HepG2 (cell line): ENCODE data around the gene NR5A2. TPM values are rescaled to one million over a fixed set of nuclear protein-coding genes. Genes with fewer than 3 reads are reported as not detected.

Experiments used
- ATAC-seq: fragments of 200-7000 bp; cut with Tn5 transposase; 3 replicates; pipeline ENCODE4 v1.9.1; 2020; ENCODE audit warnings: mild to moderate bottlenecking, moderate library complexity
- BruUV-seq: library from RNA; stranded (reverse); fragments of 400-500 nt; replicated peaks from 2 replicates; lab custom pipeline; 2021; lab: Mats Ljungman, UMichigan
- CTCF ChIA-PET: fragments of 300-600 bp; formaldehyde crosslinking; extraction: SDS; loops from one replicate; lab custom pipeline; 2021; ENCODE audit warnings: low total read pairs, inconsistent platforms, low intra/inter-chr PET ratio; lab: Yijun Ruan, JAX
- POLR2A ChIA-PET: fragments of 350-600 bp; sonication (Branson Sonifier 250); formaldehyde crosslinking; loops from one replicate; lab custom pipeline; 2020; ENCODE audit warnings: antibody characterized with exemption, inconsistent platforms; lab: Yijun Ruan, JAX
- DNase-seq: peaks from one replicate; pipeline ENCODE4 v3.0.0-alpha.2; 2015; ENCODE audit warnings: low spot score
- FAIRE-seq: peaks from 3 replicates; lab custom pipeline; 2011; peaks lifted over from hg19 to GRCh38; lab: Jason Lieb, UNC
- H2AFZ ChIP-seq: one replicate; pipeline ENCODE4 v1.6.1; 2011; ENCODE audit warnings: low read length, inconsistent platforms
- H3K27ac ChIP-seq: fragments of 300-600 bp; 3 replicates; pipeline ENCODE4 v1.8.0; 2011; ENCODE audit warnings: mixed run types, mild to moderate bottlenecking, mixed read lengths, low read length, inconsistent platforms; ENCODE audit not compliant: insufficient read depth; ENCODE audit errors: extremely low read length
- H3K27me3 ChIP-seq, 2 experiments: fragments of 200-600 bp in 1 of 2; 2 replicates in 1 of 2; 3 replicates in 1 of 2; pipeline versions ENCODE4 v1.6.0 to v1.8.0; 2011; ENCODE audit warnings: low read length in 2 of 2, mild to moderate bottlenecking in 2 of 2, moderate library complexity in 2 of 2, inconsistent platforms in 1 of 2; ENCODE audit not compliant: insufficient read depth in 2 of 2, control insufficient read depth in 1 of 2
- H3K36me3 ChIP-seq, 2 experiments: fragments of 200-600 bp in 1 of 2; replicated peaks in 1 of 2; 2 replicates in 1 of 2; 3 replicates in 1 of 2; pipeline versions ENCODE4 v1.5.1 to v1.8.0; 2011; ENCODE audit warnings: low read length in 2 of 2, inconsistent platforms in 1 of 2; ENCODE audit not compliant: insufficient read depth in 2 of 2, control insufficient read depth in 1 of 2
- H3K4me1 ChIP-seq: 2 replicates; pipeline ENCODE4 v1.5.1; 2012; ENCODE audit warnings: low read length, inconsistent platforms; ENCODE audit not compliant: insufficient read depth
- H3K4me2 ChIP-seq: 2 replicates; pipeline ENCODE4 v1.6.0; 2011; ENCODE audit warnings: low read depth, low read length, inconsistent platforms
- H3K4me3 ChIP-seq, 3 experiments: fragments of 200-600 bp in 1 of 3; sonication (generic), shearing (Covaris generic) in 1 of 3; replicated peaks in 1 of 3; 2 replicates each; pipeline ENCODE4 v1.5.1; 2011 to 2016; ENCODE audit warnings: low read length in 3 of 3, inconsistent platforms in 2 of 3, low read depth in 2 of 3, mild to moderate bottlenecking in 2 of 3, control low read depth in 1 of 3, mixed read lengths in 1 of 3; ENCODE audit not compliant: insufficient read depth in 1 of 3
- H3K79me2 ChIP-seq: one replicate; pipeline ENCODE4 v1.6.1; 2011; ENCODE audit warnings: low read length, inconsistent platforms; ENCODE audit not compliant: insufficient read depth
- H3K9ac ChIP-seq: 2 replicates; pipeline ENCODE4 v1.6.0; 2011; ENCODE audit warnings: mild to moderate bottlenecking, low read depth, low read length, inconsistent platforms; ENCODE audit not compliant: insufficient read depth
- H3K9me3 ChIP-seq: 2 replicates; pipeline ENCODE4 v1.5.1; 2012; ENCODE audit warnings: mild to moderate bottlenecking, low read length
- H4K20me1 ChIP-seq: 2 replicates; pipeline ENCODE4 v1.6.0; 2011; ENCODE audit warnings: inconsistent platforms, mild to moderate bottlenecking, low read length, moderate library complexity; ENCODE audit not compliant: insufficient read depth
- HOXA9 ChIP-seq: sonication (generic); formaldehyde crosslinking; IDR thresholded peaks from 2 replicates; pipeline ENCODE4 v1.8.1; 2022; ENCODE audit warnings: missing genetic modification reagents, mild to moderate bottlenecking, moderate library complexity, borderline replicate concordance
- JUN ChIP-seq: sonication (generic); formaldehyde crosslinking; IDR thresholded peaks from 2 replicates; pipeline ENCODE4 v1.4.0; 2020; ENCODE audit warnings: mild to moderate bottlenecking, missing genetic modification reagents
- MEF2D ChIP-seq: sonication (generic); formaldehyde crosslinking; IDR thresholded peaks from 2 replicates; pipeline ENCODE4 v1.5.1; 2020; ENCODE audit warnings: mild to moderate bottlenecking, missing genetic modification reagents
- RNF2 ChIP-seq: fragments of 450-650 bp; conservative IDR thresholded peaks from 2 replicates; pipeline ENCODE4 v1.6.1; 2016; ENCODE audit warnings: low read depth
- WGBS: methylation state at CpG from one replicate; pipeline ENCODE4 v1.1.6; 2017; ENCODE audit warnings: low lambda C conversion rate; 5-methylcytosine and 5-hydroxymethylcytosine counted together
- in situ Hi-C: cut with HindIII; loops from 2 replicates; pipeline ENCODE4 v1.10.0; 2017; ENCODE audit warnings: low pct_unique_long_range_greater_than_20kb; ENCODE audit not compliant: extremely low pct_ligation_motif_present
- intact Hi-C: fragments of 100-400 bp; cut with micrococcal nuclease; formaldehyde crosslinking; loops from one replicate; pipeline ENCODE4 v1.10.0; 2022; ENCODE audit not compliant: unreplicated experiment
- polyA plus RNA-seq, 8 experiments: library from polyadenylated mRNA; depleted of rRNA in 3 of 8; stranded (reverse) in 7 of 8; unstranded in 1 of 8; fragments of >200 nt; fragmentation: Illumina TruSeq in 4 of 8; extraction: Trizol in 4 of 8; gene quantifications; 2 replicates each; pipeline versions ENCODE4 v1.2.1 to v1.2.3, GENCODE V29; 2011 to 2016; ENCODE audit warnings: low read depth in 4 of 8, missing spikeins in 1 of 8, mixed read lengths in 1 of 8; ENCODE audit not compliant: insufficient read depth in 1 of 8
- total RNA-seq, 5 experiments: library from RNA; depleted of rRNA; stranded (reverse); fragments of >200 nt; fragmentation: Illumina TruSeq; extraction: Trizol; gene quantifications; 2 replicates each; pipeline ENCODE4 v1.2.3, GENCODE V29; 2016; ENCODE audit warnings: low read depth in 1 of 5
- TF ChIP-seq, protein P1 (sequence below): sonication (generic); formaldehyde crosslinking; IDR thresholded peaks from 2 replicates; pipeline ENCODE4 v1.9.0; 2021; ENCODE audit warnings: missing genetic modification reagents, mild to moderate bottlenecking, borderline replicate concordance
- TF ChIP-seq, protein P2 (sequence below): sonication (generic); formaldehyde crosslinking; IDR thresholded peaks from 2 replicates; pipeline ENCODE4 v1.5.1; 2020; ENCODE audit warnings: mild to moderate bottlenecking, missing genetic modification reagents

The NR5A2 gene
- total and polyA plus RNA-seq, 2 of the 13 experiments (the other 11 are each of a cell fraction or from before 2014, with no cell fraction given) = 0.24 to 2.8 TPM

DNA sequence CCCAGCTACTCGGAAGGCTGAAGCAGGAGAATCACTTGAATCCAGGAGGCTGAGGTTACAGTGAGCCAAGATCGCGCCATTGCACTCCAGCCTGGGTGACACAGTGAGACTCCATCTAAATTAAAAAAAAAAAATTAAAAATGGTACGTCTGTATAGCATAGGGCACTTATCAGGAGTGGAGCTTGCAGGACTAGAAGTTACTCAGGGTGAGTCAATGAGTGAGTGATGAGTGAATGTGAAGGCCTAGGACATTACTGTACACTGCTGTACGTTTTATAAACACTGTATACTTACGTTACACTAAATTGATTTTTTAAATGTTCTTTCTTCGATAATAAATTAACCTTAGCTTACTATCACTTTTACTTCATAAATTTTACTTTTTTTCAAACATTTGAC, 183.6 kb downstream of the NR5A2 start:
- no peaks in the 10 kb centered on the region for H4K20me1 ChIP-seq
- DNase-seq = no peak
- no peaks in the 10 kb centered on the region for H3K4me1 ChIP-seq
- ChIA-PET POLR2A (no interaction called here), CTCF (no interaction called here)
- no peak overlapping the region for H3K4me2 ChIP-seq
- ATAC-seq = no peak
- peaks cover 0 to 5% of the 10 kb centered on the region in 2 experiments; a peak in 2 of 5 replicates for H3K27me3 ChIP-seq
- in situ Hi-C loops = no loop called here
- H3K9ac ChIP-seq = no peak overlapping the region
- FAIRE-seq = no peak
- H3K79me2 ChIP-seq = no peaks in the 10 kb centered on the region
- no peak overlapping the region for H3K4me3 ChIP-seq
- no peak for TF ChIP-seq JUN
- no peak for TF ChIP-seq HOXA9 (CRISPR knock-in tag)
- no peak for TF ChIP-seq RNF2
- TF ChIP-seq, protein P1, sequence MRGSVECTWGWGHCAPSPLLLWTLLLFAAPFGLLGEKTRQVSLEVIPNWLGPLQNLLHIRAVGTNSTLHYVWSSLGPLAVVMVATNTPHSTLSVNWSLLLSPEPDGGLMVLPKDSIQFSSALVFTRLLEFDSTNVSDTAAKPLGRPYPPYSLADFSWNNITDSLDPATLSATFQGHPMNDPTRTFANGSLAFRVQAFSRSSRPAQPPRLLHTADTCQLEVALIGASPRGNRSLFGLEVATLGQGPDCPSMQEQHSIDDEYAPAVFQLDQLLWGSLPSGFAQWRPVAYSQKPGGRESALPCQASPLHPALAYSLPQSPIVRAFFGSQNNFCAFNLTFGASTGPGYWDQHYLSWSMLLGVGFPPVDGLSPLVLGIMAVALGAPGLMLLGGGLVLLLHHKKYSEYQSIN (CRISPR knock-in tag) = no peak
- TF ChIP-seq MEF2D (CRISPR knock-in tag) = no peak
- TF ChIP-seq, protein P2, sequence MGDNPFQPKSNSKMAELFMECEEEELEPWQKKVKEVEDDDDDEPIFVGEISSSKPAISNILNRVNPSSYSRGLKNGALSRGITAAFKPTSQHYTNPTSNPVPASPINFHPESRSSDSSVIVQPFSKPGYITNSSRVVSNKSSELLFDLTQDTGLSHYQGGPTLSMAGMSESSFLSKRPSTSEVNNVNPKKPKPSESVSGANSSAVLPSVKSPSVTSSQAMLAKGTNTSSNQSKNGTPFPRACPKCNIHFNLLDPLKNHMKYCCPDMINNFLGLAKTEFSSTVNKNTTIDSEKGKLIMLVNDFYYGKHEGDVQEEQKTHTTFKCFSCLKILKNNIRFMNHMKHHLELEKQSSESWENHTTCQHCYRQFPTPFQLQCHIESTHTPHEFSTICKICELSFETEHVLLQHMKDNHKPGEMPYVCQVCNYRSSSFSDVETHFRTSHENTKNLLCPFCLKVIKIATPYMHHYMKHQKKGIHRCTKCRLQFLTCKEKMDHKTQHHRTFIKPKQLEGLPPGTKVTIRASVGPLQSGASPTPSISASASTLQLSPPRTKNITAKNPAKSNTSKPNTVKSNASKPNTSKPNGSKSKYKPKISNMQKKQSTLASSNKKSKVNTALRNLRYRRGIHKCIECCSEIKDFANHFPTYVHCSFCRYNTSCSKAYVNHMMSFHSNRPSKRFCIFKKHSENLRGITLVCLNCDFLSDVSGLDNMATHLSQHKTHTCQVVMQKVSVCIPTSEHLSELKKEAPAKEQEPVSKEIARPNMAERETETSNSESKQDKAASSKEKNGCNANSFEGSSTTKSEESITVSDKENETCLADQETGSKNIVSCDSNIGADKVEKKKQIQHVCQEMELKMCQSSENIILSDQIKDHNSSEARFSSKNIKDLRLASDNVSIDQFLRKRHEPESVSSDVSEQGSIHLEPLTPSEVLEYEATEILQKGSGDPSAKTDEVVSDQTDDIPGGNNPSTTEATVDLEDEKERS = no peak
- H3K27ac ChIP-seq = no peak overlapping the region
- no peaks in the 10 kb centered on the region for H3K36me3 ChIP-seq
- no peaks in the 10 kb centered on the region for H3K9me3 ChIP-seq
- BruUV-seq = no TSS peak
- no peak overlapping the region for H2AFZ ChIP-seq
- intact Hi-C loops = no loop called here
- WGBS = 52% methylated on average over 7 of the region's 7 CpGs
